ENCODE data around the gene SOX2.
A peak's percentile ranks its signal among the peaks of the same experiment; 100 is the strongest.

Gene SOX2

GRCh38 chr3:181701096-181701495, 10.6 kb upstream of the SOX2 start:
- Histone ChIP-seq H3K4me3 (ENCODE audit: low read length) (no peak overlapping the region), H2AK5ac (ENCODE audit: low read length) (no peak overlapping the region), H3K18ac (ENCODE audit: low read length) (no peak overlapping the region), H2BK120ac (ENCODE audit: low read depth, low read length) (no peak overlapping the region), H3K27me3 (ENCODE audit: insufficient read depth, low read length, poor library complexity) (peaks cover 31% of the 10 kb centered on the region), H4K8ac (ENCODE audit: low read depth, low read length) (no peak overlapping the region), H3K4me1 (ENCODE audit: control insufficient read depth, low read depth, low read length) (peaks cover 10% of the 10 kb centered on the region), H3K4ac (ENCODE audit: low read depth, low read length) (no peak overlapping the region), H3K56ac (ENCODE audit: low read length) (no peak overlapping the region), H2BK5ac (ENCODE audit: low read length) (no peak overlapping the region), H3K27ac (ENCODE audit: low read depth, low read length) (no peak overlapping the region), H3K4me2 (ENCODE audit: low read length) (no peak overlapping the region), H4K5ac (ENCODE audit: low read length) (no peak overlapping the region), H3K79me1 (ENCODE audit: low read length) (no peaks in the 10 kb centered on the region), H3K36me3 (ENCODE audit: control insufficient read depth, insufficient read depth, low read length) (no peaks in the 10 kb centered on the region), H3K9ac (ENCODE audit: low read length) (no peak overlapping the region), H2BK15ac (replicated peaks; ENCODE audit: low read depth) (no peak overlapping the region), H3K79me2 (ENCODE audit: control insufficient read depth, insufficient read depth, low read length) (no peaks in the 10 kb centered on the region), H3K23ac (ENCODE audit: low read length) (no peak overlapping the region)
- no peak for DNase-seq
- WGBS (ENCODE audit: extremely low coverage, insufficient coverage, low lambda C conversion rate) = no CpG with 5 or more reads among the region's 5 CpGs

GRCh38 chr3:181703601-181704420, 7.9 kb upstream of the SOX2 start:
- no peaks in the 10 kb centered on the region for H3K79me1 ChIP-seq (ENCODE audit: low read length)
- H3K18ac ChIP-seq (ENCODE audit: low read length) = no peak overlapping the region
- H3K56ac ChIP-seq (ENCODE audit: low read length) = no peak overlapping the region
- no peaks in the 10 kb centered on the region for H3K79me2 ChIP-seq (ENCODE audit: control insufficient read depth, insufficient read depth, low read length)
- no peak overlapping the region for H3K27ac ChIP-seq (ENCODE audit: low read depth, low read length)
- H3K27me3 ChIP-seq (ENCODE audit: insufficient read depth, low read length, poor library complexity) = peaks cover 13% of the 10 kb centered on the region
- no peak overlapping the region for H2BK15ac ChIP-seq (replicated peaks; ENCODE audit: low read depth)
- H3K4me1 ChIP-seq (ENCODE audit: control insufficient read depth, low read depth, low read length) = peaks cover 10% of the 10 kb centered on the region
- H2BK120ac ChIP-seq (ENCODE audit: low read depth, low read length) = no peak overlapping the region
- no peak overlapping the region for H3K23ac ChIP-seq (ENCODE audit: low read length)
- no peak overlapping the region for H2BK5ac ChIP-seq (ENCODE audit: low read length)
- no peak overlapping the region for H4K5ac ChIP-seq (ENCODE audit: low read length)
- H3K9ac ChIP-seq (ENCODE audit: low read length) = no peak overlapping the region
- no peak overlapping the region for H3K4me3 ChIP-seq (ENCODE audit: low read length)
- no peak overlapping the region for H3K4ac ChIP-seq (ENCODE audit: low read depth, low read length)
- H3K36me3 ChIP-seq (ENCODE audit: control insufficient read depth, insufficient read depth, low read length) = no peaks in the 10 kb centered on the region
- no peak for DNase-seq
- peak overlapping the region; percentile 14 for H3K4me2 ChIP-seq (ENCODE audit: low read length)
- H2AK5ac ChIP-seq (ENCODE audit: low read length) = no peak overlapping the region
- WGBS (ENCODE audit: extremely low coverage, insufficient coverage, low lambda C conversion rate) = no CpG with 5 or more reads among the region's 44 CpGs
- no peak overlapping the region for H4K8ac ChIP-seq (ENCODE audit: low read depth, low read length)

GRCh38 chr3:181704421-181705085, 7.2 kb upstream of the SOX2 start:
- no peak overlapping the region for H3K4ac ChIP-seq (ENCODE audit: low read depth, low read length)
- no peaks in the 10 kb centered on the region for H3K79me1 ChIP-seq (ENCODE audit: low read length)
- no peak overlapping the region for H4K5ac ChIP-seq (ENCODE audit: low read length)
- WGBS (ENCODE audit: extremely low coverage, insufficient coverage, low lambda C conversion rate) = no CpG with 5 or more reads among the region's 14 CpGs
- H2BK5ac ChIP-seq (ENCODE audit: low read length) = no peak overlapping the region
- no peak for DNase-seq
- H3K27ac ChIP-seq (ENCODE audit: low read depth, low read length) = no peak overlapping the region
- no peak overlapping the region for H3K4me3 ChIP-seq (ENCODE audit: low read length)
- H2BK120ac ChIP-seq (ENCODE audit: low read depth, low read length) = no peak overlapping the region
- H3K4me2 ChIP-seq (ENCODE audit: low read length) = peak overlapping the region; percentile 14
- no peak overlapping the region for H4K8ac ChIP-seq (ENCODE audit: low read depth, low read length)
- H2BK15ac ChIP-seq (replicated peaks; ENCODE audit: low read depth) = no peak overlapping the region
- H3K27me3 ChIP-seq (ENCODE audit: insufficient read depth, low read length, poor library complexity) = peaks cover 13% of the 10 kb centered on the region
- no peak overlapping the region for H3K9ac ChIP-seq (ENCODE audit: low read length)
- H3K56ac ChIP-seq (ENCODE audit: low read length) = no peak overlapping the region
- H3K18ac ChIP-seq (ENCODE audit: low read length) = no peak overlapping the region
- H3K23ac ChIP-seq (ENCODE audit: low read length) = no peak overlapping the region
- no peaks in the 10 kb centered on the region for H3K79me2 ChIP-seq (ENCODE audit: control insufficient read depth, insufficient read depth, low read length)
- H2AK5ac ChIP-seq (ENCODE audit: low read length) = no peak overlapping the region
- H3K4me1 ChIP-seq (ENCODE audit: control insufficient read depth, low read depth, low read length) = peaks cover 8% of the 10 kb centered on the region
- H3K36me3 ChIP-seq (ENCODE audit: control insufficient read depth, insufficient read depth, low read length) = no peaks in the 10 kb centered on the region

- no peak for DNase-seq
- Histone ChIP-seq H3K27me3 (ENCODE audit: insufficient read depth, low read length, poor library complexity) (peaks cover 17% of the 10 kb centered on the region), H3K27ac (ENCODE audit: low read depth, low read length) (no peak overlapping the region)
Observed at GRCh38 chr3:181705086-181705480, 6.6 kb upstream of the SOX2 start.

GRCh38 chr3:181707980-181708379, 3.7 kb upstream of the SOX2 start:
- H3K9ac ChIP-seq (ENCODE audit: low read length) = no peak overlapping the region
- no peaks in the 10 kb centered on the region for H3K79me2 ChIP-seq (ENCODE audit: control insufficient read depth, insufficient read depth, low read length)
- H3K4ac ChIP-seq (ENCODE audit: low read depth, low read length) = no peak overlapping the region
- H2AK5ac ChIP-seq (ENCODE audit: low read length) = no peak overlapping the region
- H3K4me1 ChIP-seq (ENCODE audit: control insufficient read depth, low read depth, low read length) = peaks cover 9% of the 10 kb centered on the region
- H2BK120ac ChIP-seq (ENCODE audit: low read depth, low read length) = no peak overlapping the region
- no peak overlapping the region for H4K5ac ChIP-seq (ENCODE audit: low read length)
- H2BK5ac ChIP-seq (ENCODE audit: low read length) = no peak overlapping the region
- no peak overlapping the region for H4K8ac ChIP-seq (ENCODE audit: low read depth, low read length)
- H3K23ac ChIP-seq (ENCODE audit: low read length) = no peak overlapping the region
- H3K56ac ChIP-seq (ENCODE audit: low read length) = no peak overlapping the region
- peak; percentile 74 for DNase-seq
- no peak overlapping the region for H2BK15ac ChIP-seq (replicated peaks; ENCODE audit: low read depth)
- H3K18ac ChIP-seq (ENCODE audit: low read length) = no peak overlapping the region
- no peak overlapping the region for H3K4me2 ChIP-seq (ENCODE audit: low read length)
- no peak overlapping the region for H3K27ac ChIP-seq (ENCODE audit: low read depth, low read length)
- peaks cover 12% of the 10 kb centered on the region for H3K27me3 ChIP-seq (ENCODE audit: insufficient read depth, low read length, poor library complexity)
- no peaks in the 10 kb centered on the region for H3K36me3 ChIP-seq (ENCODE audit: control insufficient read depth, insufficient read depth, low read length)
- H3K4me3 ChIP-seq (ENCODE audit: low read length) = no peak overlapping the region
- WGBS (ENCODE audit: extremely low coverage, insufficient coverage, low lambda C conversion rate) = no CpG with 5 or more reads among the region's 3 CpGs
- no peaks in the 10 kb centered on the region for H3K79me1 ChIP-seq (ENCODE audit: low read length)

More at GRCh38 chr3:181705086-181705480, 6.6 kb upstream of the SOX2 start:
- no peaks in the 10 kb centered on the region for H3K36me3 ChIP-seq (ENCODE audit: control insufficient read depth, insufficient read depth, low read length)
- no peak overlapping the region for H2BK5ac ChIP-seq (ENCODE audit: low read length)
- H4K8ac ChIP-seq (ENCODE audit: low read depth, low read length) = no peak overlapping the region
- H2AK5ac ChIP-seq (ENCODE audit: low read length) = no peak overlapping the region
- no CpG with 5 or more reads among the region's 8 CpGs for WGBS (ENCODE audit: extremely low coverage, insufficient coverage, low lambda C conversion rate)
- H2BK120ac ChIP-seq (ENCODE audit: low read depth, low read length) = no peak overlapping the region
- H3K23ac ChIP-seq (ENCODE audit: low read length) = no peak overlapping the region
- H3K79me1 ChIP-seq (ENCODE audit: low read length) = no peaks in the 10 kb centered on the region
- peaks cover 6% of the 10 kb centered on the region for H3K4me1 ChIP-seq (ENCODE audit: control insufficient read depth, low read depth, low read length)
- H3K9ac ChIP-seq (ENCODE audit: low read length) = no peak overlapping the region
- no peak overlapping the region for H3K18ac ChIP-seq (ENCODE audit: low read length)
- H3K56ac ChIP-seq (ENCODE audit: low read length) = no peak overlapping the region
- no peak overlapping the region for H4K5ac ChIP-seq (ENCODE audit: low read length)
- no peaks in the 10 kb centered on the region for H3K79me2 ChIP-seq (ENCODE audit: control insufficient read depth, insufficient read depth, low read length)
- H3K4ac ChIP-seq (ENCODE audit: low read depth, low read length) = no peak overlapping the region
- H3K4me3 ChIP-seq (ENCODE audit: low read length) = no peak overlapping the region
- H3K4me2 ChIP-seq (ENCODE audit: low read length) = peak overlapping the region; percentile 6
- H2BK15ac ChIP-seq (replicated peaks; ENCODE audit: low read depth) = no peak overlapping the region

Data from mesendoderm (in vitro differentiated cells).